HEK293 (cell line): ENCODE measurements around the gene MACF1.
A peak's percentile ranks its signal among the peaks of the same experiment; 100 is the strongest.

Experiments
- CTCF ChIP-seq: fragments of 450-650 bp; formaldehyde crosslinking; IDR thresholded peaks from 2 replicates; pipeline ENCODE4 v1.5.1; 2016; ENCODE audit warnings: missing biosample characterization, missing genetic modification characterization
- GLI2 ChIP-seq: fragments of 450-650 bp; formaldehyde crosslinking; IDR thresholded peaks from 2 replicates; pipeline ENCODE4; 2017; ENCODE audit warnings: missing biosample characterization, missing genetic modification characterization, low read depth, borderline replicate concordance
- HIC1 ChIP-seq: fragments of 450-650 bp; formaldehyde crosslinking; IDR thresholded peaks from 2 replicates; pipeline ENCODE4 v1.5.1; 2016; ENCODE audit warnings: missing biosample characterization, missing genetic modification characterization
- KLF8 ChIP-seq: fragments of 450-650 bp; formaldehyde crosslinking; IDR thresholded peaks from 2 replicates; pipeline ENCODE4 v1.5.1; 2016; ENCODE audit warnings: missing biosample characterization, missing genetic modification characterization
- PRDM1 ChIP-seq: fragments of 450-650 bp; formaldehyde crosslinking; IDR thresholded peaks from 2 replicates; pipeline ENCODE4; 2016; ENCODE audit warnings: missing biosample characterization, missing genetic modification characterization
- SP3 ChIP-seq: fragments of 450-650 bp; formaldehyde crosslinking; IDR thresholded peaks from 2 replicates; pipeline ENCODE4 v1.5.1; 2016; ENCODE audit warnings: missing biosample characterization, missing genetic modification characterization
- ZBTB1 ChIP-seq: fragments of 450-650 bp; formaldehyde crosslinking; IDR thresholded peaks from 2 replicates; pipeline ENCODE4 v1.5.1; 2016; ENCODE audit warnings: missing biosample characterization, missing genetic modification characterization
- ZBTB20 ChIP-seq: fragments of 450-650 bp; formaldehyde crosslinking; IDR thresholded peaks from 2 replicates; pipeline ENCODE4 v1.5.1; 2016; ENCODE audit warnings: missing biosample characterization, missing genetic modification characterization
- ZBTB21 ChIP-seq: fragments of 450-650 bp; formaldehyde crosslinking; IDR thresholded peaks from 2 replicates; pipeline ENCODE4 v1.5.1; 2017; ENCODE audit warnings: missing biosample characterization, missing genetic modification characterization
- ZBTB26 ChIP-seq: fragments of 450-650 bp; formaldehyde crosslinking; optimal IDR thresholded peaks from 2 replicates; pipeline ENCODE3; 2016; ENCODE audit warnings: missing biosample characterization, mild to moderate bottlenecking, missing genetic modification characterization
- ZNF138 ChIP-seq: fragments of 450-650 bp; formaldehyde crosslinking; IDR thresholded peaks from 2 replicates; pipeline ENCODE4 v1.5.1; 2016; ENCODE audit warnings: missing biosample characterization, missing genetic modification characterization, borderline replicate concordance
- ZNF140 ChIP-seq: fragments of 450-650 bp; formaldehyde crosslinking; IDR thresholded peaks from 2 replicates; pipeline ENCODE4 v1.5.1; 2016; ENCODE audit warnings: missing biosample characterization, missing genetic modification characterization
- ZNF221 ChIP-seq: fragments of 450-650 bp; formaldehyde crosslinking; IDR thresholded peaks from 2 replicates; pipeline ENCODE4 v1.5.1; 2017; ENCODE audit warnings: missing biosample characterization, missing genetic modification characterization, borderline replicate concordance
- ZNF223 ChIP-seq: fragments of 450-650 bp; formaldehyde crosslinking; IDR thresholded peaks from 2 replicates; pipeline ENCODE4 v1.5.1; 2016; ENCODE audit warnings: missing biosample characterization, missing genetic modification characterization
- ZNF248 ChIP-seq: fragments of 450-650 bp; formaldehyde crosslinking; IDR thresholded peaks from 2 replicates; pipeline ENCODE4 v1.5.1; 2017; ENCODE audit warnings: missing biosample characterization, missing genetic modification characterization
- ZNF350 ChIP-seq: fragments of 450-650 bp; formaldehyde crosslinking; IDR thresholded peaks from 2 replicates; pipeline ENCODE4 v1.5.0; 2017; ENCODE audit warnings: missing biosample characterization, mild to moderate bottlenecking, missing genetic modification characterization
- ZNF423 ChIP-seq: fragments of 450-650 bp; formaldehyde crosslinking; IDR thresholded peaks from 2 replicates; pipeline ENCODE4 v1.5.1; 2016; ENCODE audit warnings: missing biosample characterization, missing genetic modification characterization
- ZNF518A ChIP-seq: fragments of 450-650 bp; formaldehyde crosslinking; conservative IDR thresholded peaks from 2 replicates; pipeline ENCODE4 v1.5.1; 2016; ENCODE audit warnings: low read depth, missing biosample characterization, missing genetic modification characterization
- ZNF555 ChIP-seq: fragments of 450-650 bp; formaldehyde crosslinking; conservative IDR thresholded peaks from 2 replicates; pipeline ENCODE4 v1.5.1; 2017; ENCODE audit warnings: missing biosample characterization, mild to moderate bottlenecking, missing genetic modification characterization, inconsistent platforms
- ZNF610 ChIP-seq: fragments of 450-650 bp; formaldehyde crosslinking; IDR thresholded peaks from 2 replicates; pipeline ENCODE4 v1.5.1; 2016; ENCODE audit warnings: missing biosample characterization, missing genetic modification characterization, borderline replicate concordance
- ZNF621 ChIP-seq: fragments of 450-650 bp; formaldehyde crosslinking; IDR thresholded peaks from 2 replicates; pipeline ENCODE4 v1.5.1; 2017; ENCODE audit warnings: missing biosample characterization, missing genetic modification characterization
- TF ChIP-seq, protein P1 (sequence below): fragments of 450-650 bp; formaldehyde crosslinking; IDR thresholded peaks from 2 replicates; pipeline ENCODE4 v1.5.1; 2017; ENCODE audit warnings: missing biosample characterization, missing genetic modification characterization
- TF ChIP-seq, protein P2 (sequence below): fragments of 450-650 bp; formaldehyde crosslinking; IDR thresholded peaks from 2 replicates; pipeline ENCODE4 v1.5.1; 2017; ENCODE audit warnings: missing biosample characterization, missing genetic modification characterization

Gene MACF1

DNA sequence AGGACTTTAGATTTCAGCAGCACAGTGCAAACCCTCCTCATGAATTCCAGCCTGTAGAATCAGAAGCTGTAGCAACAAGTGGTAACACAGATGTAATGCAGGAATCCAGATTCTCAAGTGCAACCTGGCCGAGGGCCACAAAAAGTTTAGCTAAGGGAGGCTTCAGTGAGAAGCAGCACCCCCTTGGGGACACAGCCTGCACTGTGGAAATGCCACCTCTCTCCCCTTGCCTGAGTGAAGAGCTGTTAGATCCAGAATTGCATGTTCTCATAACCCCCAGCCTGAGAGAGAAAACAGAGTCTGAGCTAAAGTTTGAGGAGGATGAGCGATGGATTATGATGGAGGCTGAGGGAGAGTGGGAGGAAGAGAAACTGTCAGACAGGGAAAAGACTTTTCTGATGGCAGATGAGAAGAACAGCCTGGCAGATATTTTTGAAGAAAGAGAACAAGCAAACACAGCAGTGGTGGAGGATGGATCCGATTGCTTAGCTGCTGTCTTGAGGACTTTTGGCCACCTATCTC is 206.5 kb downstream of the MACF1 start (continued):
- no peak for TF ChIP-seq HIC1 (tag by site-specific recombination)
- TF ChIP-seq PRDM1 (tag by site-specific recombination): peak; percentile 70
- no peak for TF ChIP-seq ZNF610
- no peak for TF ChIP-seq SP3 (tag by site-specific recombination)
- TF ChIP-seq, protein P1, sequence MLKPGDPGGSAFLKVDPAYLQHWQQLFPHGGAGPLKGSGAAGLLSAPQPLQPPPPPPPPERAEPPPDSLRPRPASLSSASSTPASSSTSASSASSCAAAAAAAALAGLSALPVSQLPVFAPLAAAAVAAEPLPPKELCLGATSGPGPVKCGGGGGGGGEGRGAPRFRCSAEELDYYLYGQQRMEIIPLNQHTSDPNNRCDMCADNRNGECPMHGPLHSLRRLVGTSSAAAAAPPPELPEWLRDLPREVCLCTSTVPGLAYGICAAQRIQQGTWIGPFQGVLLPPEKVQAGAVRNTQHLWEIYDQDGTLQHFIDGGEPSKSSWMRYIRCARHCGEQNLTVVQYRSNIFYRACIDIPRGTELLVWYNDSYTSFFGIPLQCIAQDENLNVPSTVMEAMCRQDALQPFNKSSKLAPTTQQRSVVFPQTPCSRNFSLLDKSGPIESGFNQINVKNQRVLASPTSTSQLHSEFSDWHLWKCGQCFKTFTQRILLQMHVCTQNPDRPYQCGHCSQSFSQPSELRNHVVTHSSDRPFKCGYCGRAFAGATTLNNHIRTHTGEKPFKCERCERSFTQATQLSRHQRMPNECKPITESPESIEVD: no peak
- TF ChIP-seq CTCF (tag by site-specific recombination): peak; percentile 84
- no peak for TF ChIP-seq ZNF423
- TF ChIP-seq ZBTB20: peak; percentile 61
- no peak for TF ChIP-seq ZNF138 (tag by site-specific recombination)
- no peak for TF ChIP-seq ZBTB26 (tag by site-specific recombination)
- no peak for TF ChIP-seq KLF8 (tag by site-specific recombination)
- TF ChIP-seq ZNF140 (tag by site-specific recombination): no peak
- TF ChIP-seq, protein P2, sequence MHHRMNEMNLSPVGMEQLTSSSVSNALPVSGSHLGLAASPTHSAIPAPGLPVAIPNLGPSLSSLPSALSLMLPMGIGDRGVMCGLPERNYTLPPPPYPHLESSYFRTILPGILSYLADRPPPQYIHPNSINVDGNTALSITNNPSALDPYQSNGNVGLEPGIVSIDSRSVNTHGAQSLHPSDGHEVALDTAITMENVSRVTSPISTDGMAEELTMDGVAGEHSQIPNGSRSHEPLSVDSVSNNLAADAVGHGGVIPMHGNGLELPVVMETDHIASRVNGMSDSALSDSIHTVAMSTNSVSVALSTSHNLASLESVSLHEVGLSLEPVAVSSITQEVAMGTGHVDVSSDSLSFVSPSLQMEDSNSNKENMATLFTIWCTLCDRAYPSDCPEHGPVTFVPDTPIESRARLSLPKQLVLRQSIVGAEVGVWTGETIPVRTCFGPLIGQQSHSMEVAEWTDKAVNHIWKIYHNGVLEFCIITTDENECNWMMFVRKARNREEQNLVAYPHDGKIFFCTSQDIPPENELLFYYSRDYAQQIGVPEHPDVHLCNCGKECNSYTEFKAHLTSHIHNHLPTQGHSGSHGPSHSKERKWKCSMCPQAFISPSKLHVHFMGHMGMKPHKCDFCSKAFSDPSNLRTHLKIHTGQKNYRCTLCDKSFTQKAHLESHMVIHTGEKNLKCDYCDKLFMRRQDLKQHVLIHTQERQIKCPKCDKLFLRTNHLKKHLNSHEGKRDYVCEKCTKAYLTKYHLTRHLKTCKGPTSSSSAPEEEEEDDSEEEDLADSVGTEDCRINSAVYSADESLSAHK (tag by site-specific recombination): peak; percentile 83
- TF ChIP-seq ZNF518A: no peak
- no peak for TF ChIP-seq ZNF248 (tag by site-specific recombination)
- no peak for TF ChIP-seq ZBTB21 (tag by site-specific recombination)
- TF ChIP-seq ZNF350 (tag by site-specific recombination): no peak
- no peak for TF ChIP-seq ZNF555 (tag by site-specific recombination)
- no peak for TF ChIP-seq GLI2 (tag by site-specific recombination)
- TF ChIP-seq ZNF621 (tag by site-specific recombination): no peak
- TF ChIP-seq ZNF223 (tag by site-specific recombination): no peak
- TF ChIP-seq ZNF221 (tag by site-specific recombination): no peak
- TF ChIP-seq ZBTB1: no peak
